Esophagus squamous epithelium (tissue), 4 donors: Measurements from ENCODE around the gene NOTCH4.

Experiments used
- POLR2A ChIP-seq, 4 donors: fragments of 450-650 bp; IDR thresholded peaks; one replicate each; pipeline ENCODE4 v1.6.1; 2017; ENCODE audit warnings: antibody characterized with exemption in 4 of 4, mild to moderate bottlenecking in 4 of 4, moderate library complexity in 3 of 4
- TF ChIP-seq, protein P1 (sequence below), 6 experiments: fragments of 450-650 bp in 4 of 6; fragments of 200-600 bp in 2 of 6; sonication (generic) in 2 of 6; IDR thresholded peaks; one replicate each; pipeline ENCODE4 v1.5.1; 2016 to 2019; ENCODE audit warnings: antibody characterized with exemption in 6 of 6, mild to moderate bottlenecking in 4 of 6, moderate library complexity in 4 of 6

DNA sequence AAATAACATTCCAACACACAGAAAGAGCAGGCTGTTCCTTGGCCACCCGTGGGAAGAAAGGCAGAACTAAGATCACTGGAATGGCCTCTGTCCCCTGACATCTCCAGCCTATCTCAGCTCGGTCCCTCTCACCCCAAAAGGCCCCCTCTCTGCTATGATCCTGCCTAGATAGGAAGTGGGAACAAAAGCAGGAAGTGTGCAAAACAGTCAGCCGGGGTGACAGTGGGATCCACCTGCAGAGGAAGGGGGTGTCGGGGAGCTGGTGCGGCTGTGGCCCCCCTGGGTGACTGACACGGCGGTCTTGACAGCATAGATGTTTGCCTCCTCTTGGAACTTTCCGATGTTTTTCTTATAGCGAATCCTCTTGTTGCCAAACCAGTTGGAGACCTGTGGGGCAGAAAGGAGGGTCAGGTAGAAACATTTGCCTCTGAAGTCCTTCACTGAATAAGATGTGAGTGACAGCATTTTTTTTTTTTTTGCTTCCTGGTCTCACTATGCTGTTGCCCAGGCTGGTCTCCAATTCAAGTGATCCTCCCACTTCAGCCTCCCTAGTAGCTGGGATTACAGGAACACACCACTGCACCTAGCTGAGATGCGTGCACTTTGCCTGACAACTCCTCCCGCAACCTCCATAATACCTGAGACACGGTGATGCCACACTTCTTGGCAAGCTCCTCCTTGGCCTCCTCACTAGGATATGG lies 36.7 kb downstream of the NOTCH4 start:
- TF ChIP-seq POLR2A (IDR thresholded peaks at IDR 0.05) = no peak
- TF ChIP-seq, protein P1, sequence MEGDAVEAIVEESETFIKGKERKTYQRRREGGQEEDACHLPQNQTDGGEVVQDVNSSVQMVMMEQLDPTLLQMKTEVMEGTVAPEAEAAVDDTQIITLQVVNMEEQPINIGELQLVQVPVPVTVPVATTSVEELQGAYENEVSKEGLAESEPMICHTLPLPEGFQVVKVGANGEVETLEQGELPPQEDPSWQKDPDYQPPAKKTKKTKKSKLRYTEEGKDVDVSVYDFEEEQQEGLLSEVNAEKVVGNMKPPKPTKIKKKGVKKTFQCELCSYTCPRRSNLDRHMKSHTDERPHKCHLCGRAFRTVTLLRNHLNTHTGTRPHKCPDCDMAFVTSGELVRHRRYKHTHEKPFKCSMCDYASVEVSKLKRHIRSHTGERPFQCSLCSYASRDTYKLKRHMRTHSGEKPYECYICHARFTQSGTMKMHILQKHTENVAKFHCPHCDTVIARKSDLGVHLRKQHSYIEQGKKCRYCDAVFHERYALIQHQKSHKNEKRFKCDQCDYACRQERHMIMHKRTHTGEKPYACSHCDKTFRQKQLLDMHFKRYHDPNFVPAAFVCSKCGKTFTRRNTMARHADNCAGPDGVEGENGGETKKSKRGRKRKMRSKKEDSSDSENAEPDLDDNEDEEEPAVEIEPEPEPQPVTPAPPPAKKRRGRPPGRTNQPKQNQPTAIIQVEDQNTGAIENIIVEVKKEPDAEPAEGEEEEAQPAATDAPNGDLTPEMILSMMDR (IDR thresholded peaks at IDR 0.05) = no peak
